AG08395 (cell line): ENCODE measurements around the gene CD28.
"Not testable (repeated sequence)": the region's sequence is repeated elsewhere in the genome, so short reads cannot be mapped to it uniquely, and the experiment has no call there.

ENCODE experiments used
- DNase-seq: peaks from one replicate; pipeline ENCODE4 v3.0.0; 2012; ENCODE audit warnings: mixed read lengths, low spot score

Gene CD28

DNA sequence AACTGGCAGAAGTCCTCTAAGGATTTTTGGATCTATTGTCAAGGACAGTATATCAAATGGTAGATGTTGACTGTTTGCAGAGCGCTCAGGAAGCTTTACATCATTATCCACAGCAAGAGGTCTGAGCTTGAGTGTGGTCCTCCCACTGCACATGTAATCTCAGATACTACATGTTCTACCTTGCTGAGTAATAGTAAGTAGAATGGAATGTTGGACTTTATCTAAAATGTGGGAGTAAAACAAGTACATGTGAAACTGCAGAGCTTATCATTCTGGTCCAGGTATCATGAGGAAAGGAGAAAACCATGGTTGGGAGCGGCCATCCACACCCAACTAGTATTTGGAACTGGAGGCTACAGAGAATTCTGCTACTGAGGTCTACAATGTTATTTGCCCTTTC is 19.3 kb upstream of the CD28 start:
- DNase-seq: no peak

- DNase-seq: peak; percentile 67
Measured at GRCh38 chr2:203688798-203689197, 17.6 kb upstream of the CD28 start.

GRCh38 chr2:203689426-203690116 is 16.9 kb upstream of the CD28 start:
- no peak for DNase-seq

- no peak for DNase-seq
Measured at GRCh38 chr2:203690117-203690431, 16.4 kb upstream of the CD28 start.

- no peak for DNase-seq
Measured at GRCh38 chr2:203690441-203691047, 15.9 kb upstream of the CD28 start.

- no peak for DNase-seq
Measured at GRCh38 chr2:203691149-203691548, 15.3 kb upstream of the CD28 start.

DNA sequence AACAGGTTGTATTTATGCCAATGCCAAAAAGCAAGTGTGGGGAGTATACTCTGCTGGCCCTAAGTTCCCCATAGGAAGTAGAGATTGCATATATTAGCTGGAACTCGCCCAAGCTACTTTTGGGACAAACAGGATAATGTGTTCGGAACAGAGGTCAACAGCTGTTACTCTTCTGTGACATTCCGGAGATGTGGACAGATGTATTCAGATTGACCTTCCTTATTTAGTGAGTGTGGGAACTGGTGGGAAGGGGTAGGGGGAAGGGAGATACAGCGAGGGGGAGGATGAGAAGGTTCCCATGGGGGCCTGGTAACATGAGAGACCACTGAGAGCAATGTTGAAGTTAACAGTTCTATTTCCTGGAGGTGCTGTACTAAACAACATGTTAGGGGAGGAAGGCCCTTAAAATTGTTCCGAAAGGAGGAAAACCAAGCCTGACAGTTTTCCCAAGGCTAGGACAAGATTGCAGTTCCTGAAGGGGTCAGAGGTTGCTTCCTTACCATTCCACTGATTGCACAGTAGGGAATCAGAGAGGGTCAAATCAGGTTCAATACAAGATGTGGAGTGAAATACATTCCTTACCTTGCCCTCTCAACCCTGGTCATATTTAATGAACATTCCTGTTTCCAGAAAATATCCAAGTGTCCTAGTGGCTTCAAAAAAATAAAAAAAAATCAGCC is 14.3 kb upstream of the CD28 start:
- DNase-seq: no peak

DNA sequence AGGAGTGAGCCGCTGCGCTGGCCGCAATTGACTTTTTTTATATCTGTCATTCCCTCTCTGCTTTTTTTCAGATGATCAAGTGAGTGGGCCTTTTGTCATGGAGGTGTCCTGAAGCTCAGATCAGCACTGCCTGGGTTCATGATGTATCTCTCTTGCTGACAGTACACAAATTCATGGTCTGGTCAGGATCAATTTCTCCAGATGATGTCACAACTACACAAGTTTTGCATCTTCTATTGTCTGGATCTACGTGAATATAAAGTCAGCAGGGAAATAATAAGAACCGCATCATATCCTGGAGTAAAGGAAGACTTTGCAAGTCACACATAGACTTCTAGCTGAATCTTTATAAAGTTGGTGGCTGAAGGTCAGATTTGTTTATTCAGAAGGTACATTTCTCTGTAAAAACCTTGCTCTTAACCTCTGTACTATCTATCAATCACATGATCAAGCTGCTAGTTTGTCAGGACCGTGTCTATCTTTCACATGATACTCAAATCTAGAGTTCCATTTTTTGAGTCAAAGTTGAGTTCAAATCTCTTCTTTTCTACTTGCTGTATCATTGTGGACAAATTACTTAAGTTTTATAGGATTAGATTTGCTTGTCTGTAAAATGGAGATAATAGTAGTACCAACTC is 13.1 kb upstream of the CD28 start:
- no peak for DNase-seq

- DNase-seq: no peak
Measured at GRCh38 chr2:203694191-203694590, 12.2 kb upstream of the CD28 start.

DNA sequence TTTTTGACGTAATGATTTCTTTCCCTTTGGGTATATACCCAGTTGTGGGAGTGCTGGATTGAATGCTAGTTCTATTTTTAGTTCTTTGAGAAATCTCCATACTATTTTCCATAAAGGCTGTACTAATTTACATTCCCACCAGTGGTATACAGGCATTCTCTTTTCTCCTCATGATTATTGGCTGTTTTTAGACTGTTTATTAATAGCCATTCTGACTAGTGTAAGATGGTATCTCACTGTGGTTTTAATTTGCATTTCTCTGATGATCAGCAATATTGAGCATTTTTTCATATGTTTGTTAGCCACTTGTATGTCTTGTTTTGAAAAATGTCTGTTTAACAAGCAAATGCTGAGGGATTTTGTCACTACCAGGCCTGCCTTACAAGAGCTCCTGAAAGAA is 9.2 kb upstream of the CD28 start:
- no peak for DNase-seq

GRCh38 chr2:203697763-203698162 is 8.7 kb upstream of the CD28 start:
- DNase-seq: not testable (repeated sequence)

DNA sequence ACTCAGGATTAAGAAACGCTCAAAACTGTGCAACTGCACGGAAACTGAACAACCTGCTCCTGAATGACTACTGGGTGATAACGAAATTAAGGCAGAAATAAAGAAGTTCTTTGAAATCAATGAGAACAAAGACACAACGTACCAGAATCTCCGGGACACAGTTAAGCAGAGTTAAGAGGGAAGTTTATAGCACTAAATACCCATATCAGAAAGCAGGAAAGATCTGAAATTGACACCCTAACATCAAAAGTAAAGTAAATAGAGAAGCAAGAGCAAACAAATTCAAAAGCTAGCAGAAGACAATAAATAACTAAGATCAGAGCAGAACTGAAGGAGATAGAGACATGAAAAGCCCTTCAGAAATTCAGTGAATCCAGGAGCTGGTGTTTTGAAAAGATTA is 8.0 kb upstream of the CD28 start:
- DNase-seq: not testable (repeated sequence)

DNA sequence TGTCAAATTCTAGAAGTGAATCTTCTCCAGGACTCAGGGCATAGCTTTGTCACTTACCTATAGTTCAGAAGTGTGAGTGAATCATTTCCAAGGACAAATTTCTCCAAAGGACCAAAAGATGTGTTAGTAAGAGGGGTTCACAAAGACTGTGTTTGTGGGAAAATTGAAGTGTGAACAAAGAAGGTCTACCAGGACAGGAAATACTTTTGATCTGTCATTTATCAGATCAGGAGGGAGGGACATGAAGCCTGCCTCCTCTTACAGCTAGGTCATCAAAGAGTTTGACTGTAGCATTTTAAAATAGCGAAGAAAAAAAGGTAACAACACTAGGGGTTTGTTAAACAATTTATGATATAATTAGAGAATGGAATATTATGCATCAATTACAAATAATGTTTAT is 2.0 kb upstream of the CD28 start:
- DNase-seq: no peak

DNA sequence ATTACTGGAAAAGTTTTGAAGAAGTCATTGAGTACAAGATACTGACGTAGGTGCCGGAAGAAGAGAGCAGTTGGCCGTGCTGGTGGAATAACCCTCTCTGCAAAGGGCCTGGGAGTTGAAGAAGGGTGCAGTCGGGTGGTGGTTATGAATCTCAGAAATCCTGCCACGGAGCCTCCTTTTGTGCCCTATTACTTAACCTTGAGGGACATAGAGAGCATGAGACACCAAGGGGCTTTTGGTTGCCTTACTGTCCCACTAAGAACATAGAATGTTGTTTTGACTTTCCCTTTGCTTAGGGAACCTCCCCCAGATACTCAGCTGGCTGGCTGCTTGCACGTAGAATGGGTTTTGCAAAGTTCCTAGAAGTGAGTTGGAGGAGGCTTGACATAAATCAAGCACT is 1.3 kb upstream of the CD28 start:
- no peak for DNase-seq

GRCh38 chr2:203707530-203707929 is 1.1 kb downstream of the CD28 start:
- no peak for DNase-seq

- no peak for DNase-seq
Measured at GRCh38 chr2:203708846-203709396, 2.5 kb downstream of the CD28 start.

GRCh38 chr2:203709416-203710040 is 3.1 kb downstream of the CD28 start:
- no peak for DNase-seq

DNA sequence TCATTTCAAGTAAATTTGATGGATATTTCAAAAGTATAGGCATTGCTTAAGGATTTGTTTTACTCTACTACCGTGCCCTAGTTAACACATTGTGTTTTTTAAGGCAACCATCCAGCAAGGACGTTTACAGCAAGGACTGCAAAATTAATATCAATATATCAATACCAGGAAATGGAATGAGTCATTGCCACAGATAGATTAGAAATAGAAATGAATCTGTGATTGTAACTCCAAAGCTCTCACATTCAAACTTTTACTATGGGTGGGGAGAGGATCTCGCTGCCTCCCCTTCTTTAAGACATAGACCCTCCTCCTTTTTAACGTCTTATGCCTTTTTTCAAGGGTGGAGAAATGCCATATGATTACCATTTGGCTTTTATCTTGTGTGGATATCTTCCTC is 3.8 kb downstream of the CD28 start:
- no peak for DNase-seq

GRCh38 chr2:203710952-203711351 is 4.5 kb downstream of the CD28 start:
- DNase-seq: no peak

- DNase-seq: no peak
Measured at GRCh38 chr2:203711399-203711798, 5.0 kb downstream of the CD28 start.

- DNase-seq: no peak
Measured at GRCh38 chr2:203713381-203713780, 6.9 kb downstream of the CD28 start.

DNA sequence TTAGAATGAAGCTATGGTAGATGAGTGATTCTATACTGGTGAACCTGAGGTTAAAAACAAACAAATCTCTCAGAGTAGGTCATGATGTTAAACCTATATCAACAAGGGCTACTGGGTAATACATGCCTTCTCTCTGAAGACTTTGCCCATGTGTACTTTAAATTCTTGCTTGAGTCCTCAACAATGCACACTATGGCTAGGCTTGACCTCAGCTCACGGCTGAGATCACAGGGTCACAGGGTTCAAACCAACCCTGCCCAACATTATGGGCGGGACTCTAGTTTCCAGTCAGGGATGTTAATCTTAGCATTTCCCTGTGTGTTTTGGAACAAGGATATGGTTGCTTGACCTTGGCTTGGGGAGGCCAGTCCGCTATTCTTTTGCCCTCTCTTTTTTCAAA is 7.7 kb downstream of the CD28 start:
- no peak for DNase-seq
